Measurements from ENCODE around the gene PACS1. TPM values are rescaled to one million over a fixed set of nuclear protein-coding genes. Genes with fewer than 3 reads are reported as not detected.
A peak's percentile ranks its signal among the peaks of the same experiment; 100 is the strongest.

PACS1 gene
- total RNA-seq, 3 donors from 2014 or later (not counting 1 experiment from before 2014, with no cell fraction given), result 176 to 204 (median 186) TPM

GRCh38 chr11:66264914-66265313 is 194.8 kb downstream of the PACS1 start:
- Mint-ChIP-seq H3K4me1 (peaks cover 25 to 30% of the 10 kb centered on the region in 2 donors), H3K4me3 (no peak overlapping the region), H3K9me3 (no peaks in the 10 kb centered on the region), H3K36me3 (no peaks in the 10 kb centered on the region), H3K27ac (no peak overlapping the region), H3K27me3 (ENCODE audit: low read depth in 2 of 2) (no peaks in the 10 kb centered on the region)
- WGBS (ENCODE audit: insufficient coverage), result 86% methylated on average over 9 of the region's 12 CpGs
- Histone ChIP-seq H3K4me1 (ENCODE audit: control insufficient read depth, insufficient read depth, low read length) (peaks cover 29% of the 10 kb centered on the region), H3K36me3 (ENCODE audit: control insufficient read depth, insufficient read depth, low read length) (peaks cover 30% of the 10 kb centered on the region), H3K27me3 (ENCODE audit: control insufficient read depth, insufficient read depth, low read length) (no peaks in the 10 kb centered on the region), H3K4me3 (ENCODE audit: low read length) (no peak overlapping the region), H3K9me3 (ENCODE audit: control insufficient read depth, insufficient read depth, low read length) (no peaks in the 10 kb centered on the region), H3K27ac (ENCODE audit: low read length) (no peak overlapping the region)
- TF ChIP-seq, protein P1, sequence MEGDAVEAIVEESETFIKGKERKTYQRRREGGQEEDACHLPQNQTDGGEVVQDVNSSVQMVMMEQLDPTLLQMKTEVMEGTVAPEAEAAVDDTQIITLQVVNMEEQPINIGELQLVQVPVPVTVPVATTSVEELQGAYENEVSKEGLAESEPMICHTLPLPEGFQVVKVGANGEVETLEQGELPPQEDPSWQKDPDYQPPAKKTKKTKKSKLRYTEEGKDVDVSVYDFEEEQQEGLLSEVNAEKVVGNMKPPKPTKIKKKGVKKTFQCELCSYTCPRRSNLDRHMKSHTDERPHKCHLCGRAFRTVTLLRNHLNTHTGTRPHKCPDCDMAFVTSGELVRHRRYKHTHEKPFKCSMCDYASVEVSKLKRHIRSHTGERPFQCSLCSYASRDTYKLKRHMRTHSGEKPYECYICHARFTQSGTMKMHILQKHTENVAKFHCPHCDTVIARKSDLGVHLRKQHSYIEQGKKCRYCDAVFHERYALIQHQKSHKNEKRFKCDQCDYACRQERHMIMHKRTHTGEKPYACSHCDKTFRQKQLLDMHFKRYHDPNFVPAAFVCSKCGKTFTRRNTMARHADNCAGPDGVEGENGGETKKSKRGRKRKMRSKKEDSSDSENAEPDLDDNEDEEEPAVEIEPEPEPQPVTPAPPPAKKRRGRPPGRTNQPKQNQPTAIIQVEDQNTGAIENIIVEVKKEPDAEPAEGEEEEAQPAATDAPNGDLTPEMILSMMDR (IDR thresholded peaks at IDR 0.05), result no peak
- intact Hi-C loops (cut with micrococcal nuclease), result no loop called here
- ATAC-seq (no peak), DNase-seq (peak in 1 of 2 donors; percentile 58)

GRCh38 chr11:66265531-66266377 is 195.7 kb downstream of the PACS1 start:
- H3K27ac ChIP-seq (ENCODE audit: low read length), result no peak overlapping the region
- no peaks in the 10 kb centered on the region for H3K9me3 Mint-ChIP-seq

DNA sequence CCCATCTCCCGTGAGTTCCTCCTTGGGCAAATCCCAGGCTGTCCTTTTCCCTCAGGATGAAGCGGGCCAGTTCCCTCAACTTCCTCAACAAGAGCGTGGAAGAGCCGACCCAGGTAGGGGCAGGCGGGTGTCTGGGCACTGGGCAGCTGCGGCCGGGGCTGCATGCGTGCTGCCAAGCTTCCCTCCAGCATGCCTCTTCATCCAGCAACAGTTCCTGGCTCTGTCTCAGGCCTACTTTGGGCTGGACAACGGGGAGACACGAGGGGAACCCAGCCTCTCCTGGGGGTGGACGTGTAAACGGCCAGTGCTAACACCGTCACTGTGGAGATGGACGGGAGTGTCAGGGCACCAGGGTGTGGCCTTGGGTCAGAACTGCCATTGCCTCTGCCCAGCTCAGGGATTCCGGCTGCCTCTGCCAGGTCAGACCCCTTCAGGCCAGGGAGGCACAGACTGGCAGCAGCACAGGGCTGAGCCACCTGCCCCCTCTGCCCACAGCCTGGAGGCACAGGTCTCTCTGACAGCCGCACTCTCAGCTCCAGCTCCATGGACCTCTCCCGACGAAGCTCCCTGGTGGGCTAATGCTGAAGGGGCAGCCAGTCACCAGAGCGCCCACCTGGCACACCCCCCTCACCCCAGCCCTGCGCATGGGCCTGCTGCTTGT is 196.4 kb downstream of the PACS1 start:
- WGBS (ENCODE audit: insufficient coverage), result 95% methylated on average over 20 of the region's 20 CpGs
- no peaks in the 10 kb centered on the region for H3K27me3 ChIP-seq (ENCODE audit: control insufficient read depth, insufficient read depth, low read length)
- Mint-ChIP-seq H3K27me3 (ENCODE audit: low read depth in 2 of 2) (no peaks in the 10 kb centered on the region), H3K27ac (peak overlapping the region in 1 of 2 donors; percentile 98), H3K4me3 (peak overlapping the region; percentile 97), H3K36me3 (no peaks in the 10 kb centered on the region), H3K4me1 (peaks cover 33 to 39% of the 10 kb centered on the region in 2 donors), H3K9me3 (no peaks in the 10 kb centered on the region)
- TF ChIP-seq, protein P1 (IDR thresholded peaks at IDR 0.05), result no peak
- H3K9me3 ChIP-seq (ENCODE audit: control insufficient read depth, insufficient read depth, low read length), result no peaks in the 10 kb centered on the region
- no peak overlapping the region for H3K4me3 ChIP-seq (ENCODE audit: low read length)
- DNase-seq, result no peak
- no peak overlapping the region for H3K27ac ChIP-seq (ENCODE audit: low read length)
- ATAC-seq, result no peak
- H3K36me3 ChIP-seq (ENCODE audit: control insufficient read depth, insufficient read depth, low read length), result peaks cover 23% of the 10 kb centered on the region
- peaks cover 45% of the 10 kb centered on the region for H3K4me1 ChIP-seq (ENCODE audit: control insufficient read depth, insufficient read depth, low read length)
- intact Hi-C loops (cut with micrococcal nuclease), result no loop called here

More at GRCh38 chr11:66265531-66266377, 195.7 kb downstream of the PACS1 start:
- Mint-ChIP-seq H3K27me3 (ENCODE audit: low read depth in 2 of 2) (no peaks in the 10 kb centered on the region), H3K36me3 (no peaks in the 10 kb centered on the region), H3K4me1 (peaks cover 29 to 35% of the 10 kb centered on the region in 2 donors), H3K27ac (no peak overlapping the region), H3K4me3 (no peak overlapping the region)
- Histone ChIP-seq H3K9me3 (ENCODE audit: control insufficient read depth, insufficient read depth, low read length) (no peaks in the 10 kb centered on the region), H3K4me1 (ENCODE audit: control insufficient read depth, insufficient read depth, low read length) (peaks cover 37% of the 10 kb centered on the region), H3K4me3 (ENCODE audit: low read length) (no peak overlapping the region), H3K27me3 (ENCODE audit: control insufficient read depth, insufficient read depth, low read length) (no peaks in the 10 kb centered on the region), H3K36me3 (ENCODE audit: control insufficient read depth, insufficient read depth, low read length) (peaks cover 29% of the 10 kb centered on the region)
- ATAC-seq (no peak), DNase-seq (no peak)
- TF ChIP-seq, protein P1 (IDR thresholded peaks at IDR 0.05), result no peak
- intact Hi-C loops (cut with micrococcal nuclease), result no loop called here
- 97% methylated on average over 26 of the region's 26 CpGs for WGBS (ENCODE audit: insufficient coverage)
